Left forelimb (tissue), 1 donor: ENCODE results near the gene CEP95.

ENCODE experiments used
- DNase-seq: peaks from one replicate; pipeline ENCODE4 v3.0.0-alpha.2; 2018; ENCODE audit warnings: low spot score

The CEP95 gene

GRCh38 chr17:64520359-64520758, 13.6 kb downstream of the CEP95 start:
- DNase-seq: no peak

- no peak for DNase-seq
Measured at GRCh38 chr17:64527914-64528313, 21.1 kb downstream of the CEP95 start.

GRCh38 chr17:64529221-64529620, 22.4 kb downstream of the CEP95 start:
- DNase-seq: no peak

- DNase-seq: no peak
Measured at GRCh38 chr17:64531955-64532371, 25.2 kb downstream of the CEP95 start.

- DNase-seq: no peak
Measured at GRCh38 chr17:64532409-64532808, 25.6 kb downstream of the CEP95 start.

- DNase-seq: no peak
Measured at GRCh38 chr17:64533784-64534183, 27.0 kb downstream of the CEP95 start.

- no peak for DNase-seq
Measured at GRCh38 chr17:64534187-64534586, 27.4 kb downstream of the CEP95 start.

GRCh38 chr17:64535357-64535756, 28.6 kb downstream of the CEP95 start:
- DNase-seq: no peak

GRCh38 chr17:64536913-64537312, 30.1 kb downstream of the CEP95 start:
- DNase-seq: no peak

- DNase-seq: no peak
Measured at GRCh38 chr17:64537488-64537887, 30.7 kb downstream of the CEP95 start.

- DNase-seq: no peak
Measured at GRCh38 chr17:64538508-64539130, 31.8 kb downstream of the CEP95 start.

GRCh38 chr17:64540118-64540776, 33.5 kb downstream of the CEP95 start:
- DNase-seq: no peak

- DNase-seq: no peak
Measured at GRCh38 chr17:64544742-64545141, 38.0 kb downstream of the CEP95 start.

GRCh38 chr17:64546716-64547115, 39.9 kb downstream of the CEP95 start:
- no peak for DNase-seq

- DNase-seq: no peak
Measured at GRCh38 chr17:64547319-64547718, 40.5 kb downstream of the CEP95 start.

- no peak for DNase-seq
Measured at GRCh38 chr17:64551461-64551860, 44.7 kb downstream of the CEP95 start.

- no peak for DNase-seq
Measured at GRCh38 chr17:64554028-64554637, 47.4 kb downstream of the CEP95 start.

GRCh38 chr17:64555281-64555680, 48.5 kb downstream of the CEP95 start:
- DNase-seq: no peak

- no peak for DNase-seq
Measured at GRCh38 chr17:64564098-64564497, 57.3 kb downstream of the CEP95 start.

GRCh38 chr17:64565563-64565962, 58.8 kb downstream of the CEP95 start:
- no peak for DNase-seq

GRCh38 chr17:64571746-64572145, 65.0 kb downstream of the CEP95 start:
- no peak for DNase-seq

- DNase-seq: no peak
Measured at GRCh38 chr17:64572682-64573154, 65.9 kb downstream of the CEP95 start.

GRCh38 chr17:64573214-64573613, 66.4 kb downstream of the CEP95 start:
- no peak for DNase-seq
